Measurements from ENCODE around the gene NLRP5.
"Not testable (repeated sequence)": the region's sequence is repeated elsewhere in the genome, so short reads cannot be mapped to it uniquely, and the experiment has no call there.

The NLRP5 gene

DNA sequence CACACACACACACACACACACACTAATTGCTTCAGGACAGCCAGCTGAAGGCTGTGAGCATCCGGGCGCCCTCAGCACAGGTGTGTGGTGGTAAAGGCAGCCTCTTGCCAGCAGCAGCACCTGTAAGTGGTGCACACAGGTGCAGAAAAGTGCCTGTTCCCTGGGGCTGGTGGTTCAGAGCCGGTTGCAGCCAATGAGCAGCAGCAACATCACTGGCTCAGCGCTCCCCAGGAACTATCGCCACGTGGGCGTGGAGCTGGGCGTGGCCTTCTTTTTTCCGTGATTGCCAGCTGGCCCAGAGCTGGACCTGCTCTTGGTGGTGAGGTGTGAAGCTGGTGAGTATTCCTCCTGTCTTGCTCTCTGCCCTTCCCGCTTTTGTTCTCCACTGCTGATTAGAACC is at the start of gene NLRP5:
NLRP5 (plus strand) TSS at position 289 of the 400 bp plus-strand sequence.
- DNase-seq (ENCODE audit: low spot score) = no peak

DNA sequence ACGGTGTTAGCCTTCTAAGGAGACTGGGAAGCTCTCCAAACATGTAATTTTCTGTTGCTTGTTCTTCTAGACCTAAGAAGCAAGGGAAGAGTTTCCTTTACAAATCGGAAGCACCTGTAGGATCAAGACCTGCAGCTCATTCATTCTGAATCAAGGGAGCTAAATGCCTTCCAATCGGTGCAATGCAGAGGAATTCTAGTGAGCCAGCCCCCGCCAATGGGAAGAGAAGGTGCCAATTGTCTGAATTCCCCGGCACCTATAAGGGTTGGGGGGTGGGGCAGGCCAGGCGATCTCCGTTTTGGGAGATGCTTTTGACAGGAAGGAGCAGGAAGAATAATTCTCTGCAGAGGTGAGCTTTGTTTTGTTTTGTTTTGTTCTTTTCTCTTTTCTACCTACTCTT is 47.4 kb upstream of the NLRP5 start:
- no peak for DNase-seq (ENCODE audit: low spot score)

DNA sequence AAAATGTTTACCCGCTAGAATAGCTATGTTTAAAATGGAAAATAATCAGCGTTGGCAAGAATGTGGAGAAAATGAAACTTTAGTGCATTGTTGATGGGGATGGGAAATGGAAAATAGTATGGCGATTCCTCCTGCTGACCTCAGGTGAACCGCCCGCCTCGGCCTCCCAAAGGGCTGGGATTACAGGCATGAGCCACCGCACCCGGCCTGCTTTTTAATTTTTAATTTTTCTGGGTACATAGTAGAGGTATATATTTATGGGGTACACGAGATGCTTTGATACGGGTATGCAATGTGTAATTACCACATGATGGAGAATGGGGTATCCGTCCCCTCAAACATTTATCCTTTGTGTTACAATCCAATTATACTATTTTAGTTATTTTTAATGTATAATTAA is 46.3 kb upstream of the NLRP5 start:
- no peak for DNase-seq (ENCODE audit: low spot score)

DNA sequence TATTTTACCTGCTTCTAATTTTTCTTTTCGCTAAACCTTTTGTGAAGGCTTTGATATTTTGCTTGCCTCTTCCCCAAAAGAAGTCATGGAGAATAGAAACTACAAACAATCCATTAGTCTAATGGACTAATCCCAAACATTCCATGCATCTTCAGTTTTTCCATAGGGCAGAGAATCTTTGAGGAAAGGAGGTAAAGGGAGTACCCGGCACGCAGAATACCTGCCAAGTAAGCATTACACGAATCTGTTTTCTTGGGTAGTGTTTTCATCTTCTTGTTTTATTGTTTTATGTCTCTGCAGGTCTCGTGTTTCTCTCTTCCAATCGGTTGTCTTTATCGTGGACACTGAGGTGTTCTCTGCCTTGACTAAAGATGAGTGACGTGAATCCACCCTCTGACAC is 39.0 kb upstream of the NLRP5 start, which contains the start of gene NLRP8:
NLRP8 (plus strand) TSS at position 301 of the 400 bp plus-strand sequence.
- DNase-seq (ENCODE audit: low spot score) = no peak

DNA sequence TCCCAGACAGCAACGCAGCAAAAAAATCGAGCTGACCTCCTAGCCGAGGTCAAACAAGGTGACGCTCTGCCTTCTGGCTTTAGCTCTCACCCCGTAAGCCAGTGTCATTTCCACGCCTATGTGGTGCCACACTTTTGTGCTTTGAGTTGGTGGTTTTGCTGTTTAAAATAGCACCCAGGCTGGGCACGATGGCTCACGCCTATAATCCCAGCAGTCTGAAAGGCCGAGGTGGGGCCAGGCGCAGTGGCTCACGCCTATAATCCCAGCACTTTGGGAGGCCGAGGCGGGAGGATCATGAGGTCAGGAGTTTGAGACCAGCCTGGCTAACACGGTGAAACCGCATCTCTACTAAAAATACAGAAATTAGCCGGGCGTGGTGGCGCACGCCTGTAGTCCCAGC is 36.0 kb upstream of the NLRP5 start:
- not testable (repeated sequence) for DNase-seq (ENCODE audit: low spot score)

DNA sequence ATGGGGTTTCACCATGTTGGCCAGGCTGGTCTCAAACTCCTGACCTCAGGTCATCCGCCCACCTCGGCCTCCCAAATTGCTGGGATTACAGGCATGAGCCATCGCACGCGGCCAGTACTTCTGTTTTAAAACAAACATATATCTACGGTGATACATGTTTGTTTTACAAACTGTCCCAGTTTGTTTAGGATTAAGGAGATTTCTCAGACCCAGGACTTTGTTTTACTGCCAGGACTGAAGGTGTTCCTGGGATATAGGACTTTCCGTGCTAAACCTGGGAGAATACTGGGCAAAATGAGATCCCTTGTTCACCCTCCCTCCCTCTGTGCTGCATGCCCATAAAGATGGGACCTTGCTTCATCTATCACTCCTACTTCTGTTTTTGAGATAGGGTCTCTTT is 30.1 kb upstream of the NLRP5 start:
- no peak for DNase-seq (ENCODE audit: low spot score)

DNA sequence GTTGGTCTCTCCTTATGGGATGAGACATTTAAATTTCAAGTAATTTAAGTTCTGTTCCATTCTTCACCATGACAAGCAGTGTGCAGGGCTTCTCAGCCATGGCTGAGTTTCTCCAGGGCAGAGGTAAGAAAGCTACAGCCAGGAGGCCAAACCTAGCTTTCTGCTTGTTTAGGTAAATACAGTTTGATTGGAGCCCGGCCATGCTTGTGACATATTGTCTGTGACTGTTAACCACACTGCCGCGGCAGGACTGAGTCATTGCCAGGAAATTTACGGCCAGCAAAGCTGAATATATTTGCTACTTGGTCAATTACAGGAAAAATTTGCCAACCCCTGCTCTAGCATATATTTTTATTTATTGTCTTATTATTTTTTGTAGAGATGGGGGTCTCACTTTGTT is 28.2 kb upstream of the NLRP5 start:
- DNase-seq (ENCODE audit: low spot score) = no peak

DNA sequence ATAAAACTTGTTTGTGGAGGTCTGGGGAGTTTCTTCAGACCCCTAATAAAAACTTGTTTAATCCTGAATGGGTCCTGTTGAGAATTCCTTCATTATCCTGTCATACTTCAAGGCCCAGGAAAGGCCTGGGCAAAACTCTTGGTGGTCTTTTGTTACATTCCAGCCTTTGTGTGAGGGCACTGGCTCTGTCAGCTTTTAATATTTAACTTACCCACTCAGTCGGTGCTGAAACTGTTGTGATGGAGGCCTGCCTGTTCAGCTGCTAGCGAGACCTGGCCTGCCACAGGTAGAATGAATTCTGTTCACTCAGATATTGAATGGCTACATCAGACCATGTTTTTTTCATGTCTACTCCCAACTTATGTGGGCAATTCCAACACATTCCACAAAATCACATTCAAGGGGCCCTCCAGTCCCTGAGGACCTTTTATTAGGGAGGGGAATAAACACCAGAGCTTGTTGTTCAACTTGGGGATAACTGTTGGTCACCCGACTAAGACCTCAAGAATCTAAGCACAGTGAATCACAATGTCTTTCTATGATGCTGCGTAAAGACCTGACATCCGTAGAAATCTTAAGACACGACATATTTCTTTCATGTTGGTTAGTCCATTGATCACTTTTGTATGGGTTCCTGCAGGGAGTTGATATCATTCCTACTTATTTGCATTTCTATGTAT is 26.4 kb upstream of the NLRP5 start:
- DNase-seq (ENCODE audit: low spot score) = no peak

DNA sequence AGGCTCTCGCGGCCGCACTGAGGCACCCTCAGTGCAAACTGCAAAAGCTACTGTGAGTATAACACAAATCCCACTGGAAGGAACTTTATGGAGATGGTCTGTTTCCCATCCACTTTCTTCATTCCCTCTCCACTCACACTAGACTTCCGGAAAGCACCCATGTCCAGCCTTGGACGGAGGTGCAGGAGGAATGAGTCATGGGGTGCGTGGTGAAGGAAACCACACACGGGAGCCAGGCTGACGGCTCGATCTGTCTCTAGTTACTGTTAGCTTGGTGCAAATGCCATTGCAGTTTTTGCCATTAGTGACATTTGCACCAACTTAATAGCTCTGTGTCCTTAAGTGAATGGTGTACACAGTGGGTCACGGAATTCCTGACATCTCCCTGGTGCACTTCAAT is 24.4 kb upstream of the NLRP5 start:
- DNase-seq (ENCODE audit: low spot score) = no peak

DNA sequence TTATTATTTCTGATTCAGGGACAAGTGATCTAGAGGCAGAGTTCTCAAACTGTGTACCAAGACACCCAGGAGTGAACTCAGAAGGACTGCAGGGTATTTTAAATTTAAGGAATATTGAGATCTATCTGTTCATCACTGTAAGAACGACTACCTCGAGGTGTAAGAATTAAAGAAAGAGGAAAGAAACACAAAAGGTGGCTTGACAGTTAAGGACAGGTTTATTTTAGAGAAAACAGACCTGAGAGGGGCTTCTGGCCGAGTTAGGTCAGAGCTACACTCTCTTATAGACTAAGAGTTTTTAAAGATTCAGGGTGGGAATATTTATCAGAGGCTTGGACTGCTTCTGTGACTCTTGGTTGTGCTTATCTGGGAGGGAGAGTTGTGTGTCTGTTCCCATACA is 12.6 kb upstream of the NLRP5 start:
- DNase-seq (ENCODE audit: low spot score) = no peak

DNA sequence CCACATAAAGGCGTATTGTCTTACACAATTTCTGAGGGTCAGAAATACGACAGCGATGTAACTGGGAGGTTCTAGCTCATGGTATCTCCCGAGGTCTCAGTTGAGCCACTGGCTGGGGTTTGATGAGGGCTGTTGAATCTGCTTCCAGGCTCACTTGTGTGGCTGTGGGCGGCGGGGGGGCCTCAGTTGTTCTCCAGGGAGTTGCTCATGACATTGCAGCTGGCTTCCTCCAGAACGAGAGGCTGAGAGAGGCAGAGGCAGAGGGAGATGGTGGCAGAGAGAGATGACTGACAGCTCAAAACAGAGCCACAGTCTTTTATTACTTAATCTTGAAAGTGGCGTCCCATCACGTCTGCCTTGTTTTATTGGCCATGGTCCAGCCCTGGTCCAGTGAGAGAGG is 6.2 kb upstream of the NLRP5 start:
- no peak for DNase-seq (ENCODE audit: low spot score)

DNA sequence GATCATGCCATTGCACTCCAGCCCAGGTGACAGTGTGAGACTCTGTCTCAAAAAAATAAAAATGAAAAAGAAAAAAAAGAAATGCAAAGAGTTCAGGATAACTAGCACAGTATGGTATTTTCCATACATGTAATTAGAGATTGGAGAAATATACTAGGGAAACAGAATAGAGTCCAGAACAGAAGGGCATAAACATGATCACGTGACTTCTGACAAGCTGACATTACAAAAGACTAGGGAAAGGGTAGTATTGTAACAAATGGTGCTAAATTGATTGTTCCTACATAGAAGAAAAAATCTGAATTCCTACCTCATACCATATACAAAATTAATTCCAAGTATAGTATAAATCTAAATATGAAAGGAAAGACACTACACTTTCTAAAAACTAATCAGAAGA is 1.3 kb upstream of the NLRP5 start:
- no peak for DNase-seq (ENCODE audit: low spot score)

DNA sequence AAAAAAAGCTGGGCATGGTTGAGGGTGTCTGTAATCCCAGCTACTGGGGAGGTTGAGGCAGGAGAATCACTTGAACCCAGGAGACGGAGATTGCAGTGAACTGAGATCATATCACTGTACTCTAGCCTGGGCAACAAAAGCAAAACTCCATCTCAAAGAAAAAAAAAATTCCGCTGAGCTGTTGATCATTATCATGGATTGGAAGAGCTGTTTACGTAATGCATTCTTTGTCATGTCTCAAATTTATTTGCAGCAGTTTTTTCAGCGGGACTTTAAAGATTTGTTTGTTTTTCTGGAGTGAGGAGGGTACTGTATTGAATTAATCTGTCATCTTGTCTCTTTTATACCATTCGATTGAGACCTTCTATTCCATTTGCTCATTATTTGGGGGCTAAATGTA is 4.3 kb downstream of the NLRP5 start:
- no peak for DNase-seq (ENCODE audit: low spot score)

DNA sequence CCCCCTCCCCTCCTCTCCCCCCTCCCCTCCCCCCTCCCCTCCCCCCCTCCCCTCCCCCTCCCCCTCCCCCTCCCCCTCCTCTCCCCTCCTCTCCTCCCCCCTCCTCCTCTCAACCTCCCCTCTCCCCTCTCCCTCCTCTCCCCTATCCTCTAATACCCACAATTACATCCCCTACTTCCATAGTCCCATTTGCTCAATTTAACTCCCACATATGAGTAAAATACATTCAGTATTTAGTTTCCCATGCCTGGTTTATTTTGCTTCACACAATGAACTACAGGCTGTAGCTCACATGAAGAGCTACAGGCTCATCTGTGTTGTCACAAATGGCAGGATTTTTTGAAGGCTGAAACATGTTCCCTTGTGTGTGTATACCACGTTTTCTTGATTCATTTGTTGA is 6.9 kb downstream of the NLRP5 start:
- no peak for DNase-seq (ENCODE audit: low spot score)

DNA sequence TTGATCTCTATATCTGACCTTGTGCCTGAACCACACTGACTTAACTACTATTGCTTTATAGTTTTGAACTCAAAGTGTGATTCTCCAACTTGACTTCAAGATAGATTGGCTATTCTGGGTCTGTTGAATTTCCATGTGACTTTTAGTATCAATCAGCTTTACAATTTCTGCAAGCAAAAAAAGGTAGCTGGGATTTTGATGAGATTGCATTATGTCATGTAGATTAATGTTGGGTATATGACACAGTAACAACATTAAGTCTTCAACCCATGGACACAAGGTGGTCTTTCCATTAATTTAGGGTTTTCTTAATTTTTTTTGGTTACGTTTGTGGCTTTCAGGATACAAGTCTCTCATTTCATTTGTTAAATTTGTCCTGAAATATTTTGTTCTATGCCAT is 28.2 kb downstream of the NLRP5 start:
- no peak for DNase-seq (ENCODE audit: low spot score)

DNA sequence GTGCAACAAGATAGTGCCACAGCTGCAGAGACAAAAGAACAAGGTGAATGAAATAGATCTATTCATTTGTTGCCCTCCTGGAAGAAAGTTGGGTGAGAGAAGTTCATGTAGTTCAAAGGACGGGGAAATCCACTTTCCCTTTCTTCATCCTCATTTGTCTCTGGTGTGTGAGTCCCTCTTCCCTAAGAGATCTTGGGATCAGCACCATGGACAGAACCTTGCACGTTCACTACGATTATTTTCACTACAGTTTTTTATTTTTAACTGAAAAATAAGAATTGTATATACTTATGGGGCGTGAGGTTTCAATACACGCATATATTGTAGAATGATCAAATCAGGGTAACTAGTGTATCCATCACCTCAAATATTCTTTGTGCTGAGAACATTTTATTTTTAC is 29.2 kb downstream of the NLRP5 start:
- no peak for DNase-seq (ENCODE audit: low spot score)

DNA sequence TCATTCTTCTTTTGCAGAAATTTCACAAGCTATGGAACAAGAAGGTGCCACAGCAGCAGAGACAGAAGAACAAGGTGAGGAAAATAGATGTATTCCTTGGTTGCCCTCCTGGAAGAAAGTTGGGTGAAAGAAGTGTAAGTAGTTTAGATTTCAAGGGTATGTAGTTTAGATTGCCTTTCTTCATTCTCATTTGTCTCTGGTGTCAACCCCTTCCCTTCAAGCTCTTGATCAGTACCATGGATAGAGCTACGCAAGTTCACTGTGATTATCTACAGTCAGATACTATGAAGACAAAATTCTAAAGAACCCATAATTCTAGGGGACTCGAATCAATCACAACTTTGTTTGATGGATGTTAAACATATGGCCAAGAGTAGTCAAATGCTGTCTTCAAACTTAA is 32.8 kb downstream of the NLRP5 start:
- DNase-seq (ENCODE audit: low spot score) = not testable (repeated sequence)

DNA sequence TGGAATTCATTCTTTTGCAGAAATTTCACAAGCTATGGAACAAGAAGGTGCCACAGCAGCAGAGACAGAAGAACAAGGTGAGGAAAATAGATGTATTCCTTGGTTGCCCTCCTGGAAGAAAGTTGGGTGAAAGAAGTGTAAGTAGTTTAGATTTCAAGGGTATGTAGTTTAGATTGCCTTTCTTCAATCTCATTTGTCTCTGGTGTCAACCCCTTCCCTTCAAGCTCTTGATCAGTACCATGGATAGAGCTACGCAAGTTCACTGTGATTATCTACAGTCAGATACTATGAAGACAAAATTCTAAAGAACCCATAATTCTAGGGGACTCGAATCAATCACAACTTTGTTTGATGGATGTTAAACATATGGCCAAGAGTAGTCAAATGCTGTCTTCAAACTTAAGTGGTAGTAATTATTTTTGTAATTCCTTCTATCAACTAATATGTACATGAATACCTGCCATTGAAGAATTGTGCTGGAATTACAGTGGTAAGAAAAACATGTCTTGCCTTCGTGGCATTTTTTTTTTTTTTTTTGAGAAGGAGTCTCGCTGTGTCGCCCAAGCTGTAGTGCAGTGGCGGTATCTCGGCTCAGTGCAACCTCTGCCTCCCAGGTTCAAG is 33.9 kb downstream of the NLRP5 start:
- not testable (repeated sequence) for DNase-seq (ENCODE audit: low spot score)

DNA sequence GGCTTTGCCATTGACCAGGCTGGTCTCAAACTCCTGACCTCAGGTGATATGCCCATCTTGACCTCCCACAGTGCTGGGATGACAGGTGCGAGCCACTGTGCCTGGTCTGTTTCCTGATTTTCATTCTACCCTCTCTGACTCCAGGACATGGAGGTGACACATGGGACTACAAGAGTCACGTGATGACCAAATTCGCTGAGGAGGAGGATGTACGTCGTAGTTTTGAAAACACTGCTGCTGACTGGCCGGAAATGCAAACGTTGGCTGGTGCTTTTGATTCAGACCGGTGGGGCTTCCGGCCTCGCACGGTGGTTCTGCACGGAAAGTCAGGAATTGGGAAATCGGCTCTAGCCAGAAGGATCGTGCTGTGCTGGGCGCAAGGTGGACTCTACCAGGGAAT is 40.2 kb downstream of the NLRP5 start:
- no peak for DNase-seq (ENCODE audit: low spot score)

DNA sequence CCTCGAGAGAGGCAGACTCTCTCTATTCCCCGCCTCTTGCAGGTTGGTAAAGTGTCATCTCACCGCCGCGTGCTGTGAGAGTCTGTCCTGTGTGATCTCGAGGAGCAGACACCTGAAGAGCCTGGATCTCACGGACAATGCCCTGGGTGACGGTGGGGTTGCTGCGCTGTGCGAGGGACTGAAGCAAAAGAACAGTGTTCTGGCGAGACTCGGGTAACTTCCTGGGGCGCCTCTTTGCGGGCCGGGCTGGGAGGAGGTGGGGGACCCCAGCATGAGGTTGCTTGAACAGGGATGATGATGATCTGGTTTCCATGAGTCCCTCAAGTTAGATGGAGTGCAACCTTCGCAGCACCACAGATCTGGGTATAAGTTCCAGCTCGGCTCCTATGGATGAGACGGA is 67.0 kb downstream of the NLRP5 start:
- no peak for DNase-seq (ENCODE audit: low spot score)

DNA sequence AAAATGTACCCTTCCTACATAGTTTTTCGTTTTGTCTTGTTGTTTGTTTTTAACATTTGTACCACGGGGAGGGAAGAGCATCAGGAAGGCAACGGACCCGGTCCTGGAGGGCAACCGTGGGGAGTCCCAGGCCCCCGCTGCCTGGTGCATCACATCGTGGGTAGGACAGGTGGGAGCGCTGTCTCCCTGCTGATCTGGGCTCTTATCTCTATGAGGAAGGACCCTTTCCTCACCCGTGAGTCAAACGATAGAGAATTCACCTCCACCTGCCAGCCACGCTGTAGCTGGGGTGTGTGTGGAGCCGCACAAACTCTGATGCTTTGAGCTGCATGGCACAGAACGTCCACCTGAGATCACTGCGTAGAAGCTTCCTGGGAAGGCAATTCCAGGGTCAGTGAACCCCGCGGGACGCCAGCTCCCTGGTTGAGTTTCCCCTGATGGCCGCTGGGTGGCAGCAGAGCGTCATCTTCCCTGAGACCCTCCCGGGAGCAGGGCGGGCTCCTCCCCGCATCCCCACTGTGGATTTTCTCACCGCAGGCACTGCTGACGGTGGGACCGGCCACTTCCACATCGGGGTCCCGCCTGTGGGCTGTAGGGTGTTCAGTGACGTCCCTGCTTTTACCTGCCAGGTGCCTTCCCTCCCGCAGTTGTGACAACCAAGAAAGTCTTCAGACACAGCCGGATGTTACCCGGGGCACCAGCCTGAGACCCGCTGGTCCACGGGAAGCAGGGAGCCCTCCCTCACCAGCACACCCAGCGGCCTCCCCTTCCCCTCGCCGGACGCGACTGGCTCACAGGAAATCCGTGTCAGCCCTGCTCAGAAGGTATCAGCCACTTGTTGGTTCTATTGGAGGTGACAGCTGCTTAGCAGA is 79.8 kb downstream of the NLRP5 start:
- DNase-seq (ENCODE audit: low spot score) = peak; percentile 59

DNA sequence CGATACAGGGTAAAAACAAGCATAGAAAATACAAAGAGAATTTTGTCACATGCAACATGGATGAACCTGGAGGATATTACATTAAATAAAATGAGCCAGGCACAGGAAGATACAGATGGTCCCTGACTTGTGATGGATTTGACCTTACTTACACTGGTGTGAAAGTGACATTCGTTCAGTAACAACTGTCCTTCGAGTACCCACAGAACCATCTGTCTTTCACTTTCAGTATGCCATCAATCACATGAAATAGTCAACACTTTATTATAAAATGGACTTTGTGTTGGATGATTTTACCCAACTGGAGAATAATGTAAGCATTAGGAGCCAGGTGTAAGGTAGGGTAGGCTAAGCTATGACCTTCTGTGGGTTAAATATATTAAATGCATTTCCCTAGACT is 83.1 kb downstream of the NLRP5 start:
- DNase-seq (ENCODE audit: low spot score) = no peak

DNA sequence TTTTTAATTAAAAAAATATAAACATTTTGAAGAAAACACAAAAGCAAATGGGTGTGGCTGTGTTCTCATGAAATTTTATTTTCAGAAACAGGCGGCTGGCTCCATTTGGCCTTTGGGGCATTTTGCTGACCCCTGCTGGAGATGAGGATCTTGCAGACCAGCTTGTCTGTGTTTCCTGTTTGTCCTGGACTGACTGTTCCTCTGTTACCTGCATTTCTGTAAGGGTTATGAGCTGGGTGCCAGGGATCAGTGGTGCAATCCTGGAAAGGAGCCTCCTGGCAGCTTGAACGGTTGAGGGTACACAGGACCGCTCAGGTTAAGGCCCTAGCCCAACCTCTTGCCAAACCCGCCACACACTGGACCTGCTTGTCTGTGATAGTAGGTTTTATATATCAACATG is 84.6 kb downstream of the NLRP5 start:
- DNase-seq (ENCODE audit: low spot score) = no peak

Data from CD4-positive, alpha-beta T cell treated with Interleukin-6 at 100 ng/mL for 8 hours (primary cell).